Measurements from ENCODE around the gene MYO19. TPM values are rescaled to one million over a fixed set of nuclear protein-coding genes. Genes with fewer than 3 reads are reported as not detected.
"Not testable (repeated sequence)": the region's sequence is repeated elsewhere in the genome, so short reads cannot be mapped to it uniquely, and the experiment has no call there.

The MYO19 gene
- total and polyA plus RNA-seq, 2 of the 8 experiments (the other 6 are each of a cell fraction or from before 2014, with no cell fraction given): 126 to 163 TPM

DNA sequence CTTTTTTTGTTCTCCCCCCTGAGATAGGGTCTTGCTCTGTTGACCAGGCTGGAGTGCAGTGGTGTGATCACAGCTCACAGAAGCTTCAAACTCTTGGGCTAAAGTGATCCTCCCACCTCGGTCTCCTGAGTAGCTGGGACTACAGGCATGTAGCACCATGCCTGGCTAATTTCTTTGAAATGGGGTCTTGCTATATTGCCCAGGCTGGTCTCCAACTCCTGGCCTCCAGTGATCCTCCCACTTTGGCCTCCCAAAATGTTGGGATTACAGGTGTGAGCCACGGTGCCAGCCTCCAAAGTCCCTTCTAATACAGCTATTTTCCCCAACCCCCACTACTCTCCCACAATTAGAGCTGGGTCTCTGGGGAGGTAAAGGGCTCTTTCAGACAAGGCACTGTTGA lies 26.2 kb downstream of the MYO19 start:
- H2BK20ac ChIP-seq (ENCODE audit: low read length); H3K14ac ChIP-seq (ENCODE audit: insufficient read length); H3K79me1 ChIP-seq (ENCODE audit: low read depth, low read length); H2AFZ ChIP-seq (ENCODE audit: low read length); H4K20me1 ChIP-seq (replicated peaks in 1 of 2; ENCODE audit: control insufficient read depth in 1 of 2, insufficient read depth in 2 of 2, low read length in 2 of 2); DNase-seq (ENCODE audit: low read depth in 1 of 2, low spot score in 2 of 2); H3K23ac ChIP-seq (ENCODE audit: insufficient read length); H2BK120ac ChIP-seq (replicated peaks; ENCODE audit: low read depth, low read length); H3K4me2 ChIP-seq (ENCODE audit: insufficient read depth in 1 of 2, low read depth in 2 of 2, low read length in 2 of 2); H3K56ac ChIP-seq (replicated peaks; ENCODE audit: insufficient read length, low read depth, low read length); H2BK5ac ChIP-seq (ENCODE audit: low read depth, low read length); H2BK15ac ChIP-seq (ENCODE audit: low read length); H3K27me3 ChIP-seq (replicated peaks in 1 of 4; ENCODE audit: control insufficient read depth in 3 of 4, extremely low read depth in 1 of 4, insufficient read depth in 3 of 4, low read length in 3 of 4); H3K18ac ChIP-seq (ENCODE audit: extremely low read depth, low read length); H3K4me3 ChIP-seq (ENCODE audit: extremely low read depth in 1 of 4, insufficient read depth in 2 of 4, low read depth in 3 of 4, low read length in 4 of 4); H4K91ac ChIP-seq (replicated peaks; ENCODE audit: insufficient read length, low read length); H3K27ac ChIP-seq (ENCODE audit: low read depth, low read length); H3K4ac ChIP-seq (replicated peaks; ENCODE audit: insufficient read length, low read depth, low read length); H3K79me2 ChIP-seq (ENCODE audit: control insufficient read depth in 1 of 2, insufficient read depth in 2 of 2, low read length in 2 of 2); H3K4me1 ChIP-seq (replicated peaks in 1 of 4; ENCODE audit: control insufficient read depth in 3 of 4, insufficient read depth in 4 of 4, low read length in 3 of 4); FAIRE-seq; H3K23me2 ChIP-seq (ENCODE audit: low read depth, low read length); H4K8ac ChIP-seq (ENCODE audit: extremely low read depth, insufficient read depth, low read length); H4K5ac ChIP-seq (ENCODE audit: insufficient read length, low read depth, low read length); H2BK12ac ChIP-seq (ENCODE audit: low read depth, low read length); H3K9me3 ChIP-seq (ENCODE audit: insufficient read depth in 2 of 2, low read depth in 1 of 2, low read length in 1 of 2); H3K9ac ChIP-seq (replicated peaks in 1 of 4; ENCODE audit: extremely low read depth in 1 of 4, low read depth in 3 of 4, low read length in 3 of 4); H2AK5ac ChIP-seq (ENCODE audit: low read depth, low read length); CTCF ChIA-PET (ENCODE audit: partially characterized antibody): not testable (repeated sequence)
- peaks cover 47 to 90% (median 86%) of the 10 kb centered on the region in 4 experiments for H3K36me3 ChIP-seq (ENCODE audit: control insufficient read depth in 2 of 4, insufficient read depth in 4 of 4, low read length in 3 of 4)
- WGBS, 2 experiments (ENCODE audit: extremely low coverage in 1 of 2, insufficient coverage in 1 of 2, insufficient read length in 1 of 2, insufficient replicate concordance in 2 of 2, low coverage in 1 of 2, low lambda C conversion rate in 2 of 2, missing lambda C conversion rate in 1 of 2): 100% methylated on average over 2 of the region's 2 CpGs; no CpG with 5 or more reads in 1 of the 2 experiments
- POLR2A ChIA-PET (ENCODE audit: partially characterized antibody): interaction anchor here (6.1 to 13.9 kb wide), 4 partner anchors 8 to 27 kb away, joined by 24 to 205 read pairs (median 63); partner anchors contain the start of genes MYO19 and PIGW

Measured in H1 (cell line).